Suprapubic skin (tissue), 4 donors: Measurements from ENCODE around the gene RTBDN. TPM values are rescaled to one million over a fixed set of nuclear protein-coding genes. Genes with fewer than 3 reads are reported as not detected.
A peak's percentile ranks its signal among the peaks of the same experiment; 100 is the strongest.

ENCODE experiments used
- DNase-seq, 2 donors: peaks; one replicate each; pipeline ENCODE4 v3.0.0-alpha.2; 2019; ENCODE audit warnings: low spot score in 2 of 2
- H3K27ac ChIP-seq: fragments of 200-600 bp; sonication (generic); one replicate; pipeline ENCODE4 v1.5.1; 2019
- H3K27me3 ChIP-seq: fragments of 200-600 bp; sonication (generic); one replicate; pipeline ENCODE4 v1.5.1; 2019
- H3K36me3 ChIP-seq: fragments of 200-600 bp; sonication (generic); one replicate; pipeline ENCODE4 v1.5.1; 2019
- H3K4me1 ChIP-seq: fragments of 200-600 bp; sonication (generic); one replicate; pipeline ENCODE4 v1.5.1; 2019
- H3K4me3 ChIP-seq: fragments of 200-600 bp; sonication (generic); one replicate; pipeline ENCODE4 v1.5.1; 2019; ENCODE audit warnings: mild to moderate bottlenecking
- H3K9me3 ChIP-seq: fragments of 200-600 bp; sonication (generic); one replicate; pipeline ENCODE4 v1.5.1; 2019
- EP300 ChIP-seq: sonication (generic); formaldehyde crosslinking; IDR thresholded peaks from one replicate; pipeline ENCODE4 v1.6.1; 2017; ENCODE audit warnings: antibody characterized with exemption
- POLR2A ChIP-seq, 2 donors: fragments of 450-650 bp; IDR thresholded peaks; one replicate each; pipeline ENCODE4 v1.6.1; 2017; ENCODE audit warnings: antibody characterized with exemption in 2 of 2, mild to moderate bottlenecking in 2 of 2, moderate library complexity in 2 of 2
- POLR2AphosphoS5 ChIP-seq, 3 donors: sonication (generic); formaldehyde crosslinking; IDR thresholded peaks; one replicate each; pipeline ENCODE4 v1.6.1; 2017; ENCODE audit warnings: antibody characterized with exemption in 3 of 3
- WGBS: methylation state at CpG from one replicate; pipeline ENCODE4 v1.1.5; 2018; 5-methylcytosine and 5-hydroxymethylcytosine counted together
- total RNA-seq, 4 donors: library from RNA; depleted of rRNA; stranded (reverse); fragments of >200 nt; gene quantifications; one replicate each; pipeline ENCODE4 v1.1.0, GENCODE V29; 2016
- TF ChIP-seq, protein P1 (sequence below), 2 donors: fragments of 200-600 bp in 1 of 2; fragments of 450-650 bp in 1 of 2; sonication (generic) in 1 of 2; IDR thresholded peaks; one replicate each; pipeline ENCODE4 v1.5.1; 2016 to 2019; ENCODE audit warnings: antibody characterized with exemption in 2 of 2, mild to moderate bottlenecking in 1 of 2, moderate library complexity in 1 of 2

The RTBDN gene
- total RNA-seq, 4 donors from 2014 or later, result not detected

DNA sequence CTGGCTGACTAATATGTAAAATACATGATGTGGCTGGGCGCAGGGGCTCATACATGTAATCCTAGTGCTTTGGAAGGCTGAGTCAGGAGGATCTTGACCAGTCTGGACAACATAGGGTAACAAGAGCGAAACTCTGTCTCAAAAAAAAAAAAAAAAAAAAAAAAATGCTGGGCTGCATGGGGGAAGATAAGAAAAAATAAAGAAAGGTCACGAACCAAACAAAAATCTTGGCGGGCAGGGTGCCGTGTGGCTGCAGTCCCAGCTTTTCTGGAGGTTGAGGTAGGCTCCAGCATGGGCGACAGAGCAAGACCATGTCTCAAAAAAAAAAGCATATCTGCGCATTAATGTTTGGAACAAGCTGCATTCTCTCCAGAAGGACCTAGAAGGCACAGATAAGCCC lies 19.3 kb downstream of the RTBDN start:
- Histone ChIP-seq H3K9me3 (no peaks in the 10 kb centered on the region), H3K27ac (no peak overlapping the region), H3K4me1 (no peaks in the 10 kb centered on the region), H3K4me3 (no peak overlapping the region), H3K36me3 (peaks cover 26% of the 10 kb centered on the region), H3K27me3 (no peaks in the 10 kb centered on the region)
- DNase-seq, result no peak
- 97% methylated on average over 7 of the region's 7 CpGs for WGBS
- TF ChIP-seq, protein P1, sequence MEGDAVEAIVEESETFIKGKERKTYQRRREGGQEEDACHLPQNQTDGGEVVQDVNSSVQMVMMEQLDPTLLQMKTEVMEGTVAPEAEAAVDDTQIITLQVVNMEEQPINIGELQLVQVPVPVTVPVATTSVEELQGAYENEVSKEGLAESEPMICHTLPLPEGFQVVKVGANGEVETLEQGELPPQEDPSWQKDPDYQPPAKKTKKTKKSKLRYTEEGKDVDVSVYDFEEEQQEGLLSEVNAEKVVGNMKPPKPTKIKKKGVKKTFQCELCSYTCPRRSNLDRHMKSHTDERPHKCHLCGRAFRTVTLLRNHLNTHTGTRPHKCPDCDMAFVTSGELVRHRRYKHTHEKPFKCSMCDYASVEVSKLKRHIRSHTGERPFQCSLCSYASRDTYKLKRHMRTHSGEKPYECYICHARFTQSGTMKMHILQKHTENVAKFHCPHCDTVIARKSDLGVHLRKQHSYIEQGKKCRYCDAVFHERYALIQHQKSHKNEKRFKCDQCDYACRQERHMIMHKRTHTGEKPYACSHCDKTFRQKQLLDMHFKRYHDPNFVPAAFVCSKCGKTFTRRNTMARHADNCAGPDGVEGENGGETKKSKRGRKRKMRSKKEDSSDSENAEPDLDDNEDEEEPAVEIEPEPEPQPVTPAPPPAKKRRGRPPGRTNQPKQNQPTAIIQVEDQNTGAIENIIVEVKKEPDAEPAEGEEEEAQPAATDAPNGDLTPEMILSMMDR (IDR thresholded peaks at IDR 0.05), result no peak

DNA sequence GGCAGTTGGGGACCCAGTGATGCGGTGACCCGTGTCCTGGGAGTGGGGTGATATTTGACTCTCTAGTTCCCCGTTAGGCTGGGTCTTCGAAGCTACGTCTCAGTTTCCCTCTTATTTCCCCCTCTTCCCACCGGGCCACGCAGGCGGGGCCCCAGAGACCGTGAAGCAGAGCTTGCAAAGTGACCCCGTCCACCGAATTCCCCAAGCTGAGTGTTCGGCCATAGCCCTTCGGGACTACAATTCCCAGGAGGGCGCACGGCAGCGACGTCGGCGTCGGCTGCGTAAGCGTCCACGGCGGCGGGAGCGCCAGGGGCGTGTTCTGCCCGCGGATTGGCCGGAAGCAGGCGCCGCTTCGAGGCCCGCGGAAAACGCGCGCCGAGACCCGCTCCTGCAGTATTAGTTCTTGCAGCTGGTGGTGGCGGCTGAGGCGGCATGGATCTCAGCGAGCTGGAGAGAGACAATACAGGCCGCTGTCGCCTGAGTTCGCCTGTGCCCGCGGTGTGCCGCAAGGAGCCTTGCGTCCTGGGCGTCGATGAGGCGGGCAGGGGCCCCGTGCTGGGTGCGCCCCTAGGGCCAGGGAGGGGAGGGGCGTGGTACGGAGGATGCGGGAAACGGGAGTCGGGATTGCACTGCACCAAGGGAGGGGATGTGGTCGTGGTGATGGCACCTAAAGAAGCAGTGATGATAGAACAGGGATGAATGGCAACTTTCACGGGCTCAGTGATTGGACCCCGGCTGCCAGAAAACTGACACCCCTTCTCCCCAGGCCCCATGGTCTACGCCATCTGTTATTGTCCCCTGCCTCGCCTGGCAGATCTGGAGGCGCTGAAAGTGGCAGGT lies 27.9 kb downstream of the RTBDN start, which contains the start of gene RNASEH2A:
Gene RNASEH2A (plus strand): TSS at position 343 of the 840 bp plus-strand sequence. CDS start 90 bp downstream, at position 433.
- Histone ChIP-seq H3K9me3 (no peaks in the 10 kb centered on the region), H3K4me3 (peak within 1 kb of the TSS; percentile 58), H3K4me1 (peaks cover 28% of the 10 kb centered on the region), H3K27me3 (no peaks in the 10 kb centered on the region), H3K27ac (no peak within 1 kb of the TSS), H3K36me3 (peaks cover 14% of the 10 kb centered on the region)
- WGBS, result 19% methylated on average over 12 of the region's 66 CpGs
- TF ChIP-seq POLR2AphosphoS5 (IDR thresholded peaks at IDR 0.05) (peak in 1 of 3 donors; percentile 53), EP300 (no peak)
- DNase-seq, result peak; percentile 87 to 92

DNA sequence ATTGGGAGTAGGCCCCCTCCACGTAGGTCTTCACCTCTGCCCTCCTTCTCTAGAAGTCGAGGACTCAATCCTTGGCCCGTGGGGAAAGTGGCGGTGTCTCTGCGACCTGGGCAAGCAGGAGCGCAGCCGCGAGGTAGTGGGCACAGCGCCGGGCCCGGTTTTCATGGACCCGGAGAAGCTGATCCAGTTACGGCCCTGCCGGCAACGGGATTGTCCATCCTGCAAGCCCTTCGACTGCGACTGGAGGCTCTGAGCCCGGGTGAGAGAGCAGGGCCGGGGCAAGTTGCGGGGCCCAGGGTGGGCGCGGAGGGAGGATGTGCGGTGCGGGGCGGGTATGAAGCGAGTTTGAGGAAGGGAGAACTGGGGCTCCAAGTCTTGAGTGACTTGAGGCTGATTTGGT lies 30.3 kb downstream of the RTBDN start:
- no peak for DNase-seq
- H3K4me3 ChIP-seq, result no peak overlapping the region
- WGBS, result 95% methylated on average over 26 of the region's 26 CpGs
- H3K9me3 ChIP-seq, result no peaks in the 10 kb centered on the region
- no peaks in the 10 kb centered on the region for H3K27me3 ChIP-seq
- TF ChIP-seq, protein P1 (IDR thresholded peaks at IDR 0.05), result no peak
- no peak for TF ChIP-seq EP300
- no peak for TF ChIP-seq POLR2A (IDR thresholded peaks at IDR 0.05)
- no peak for TF ChIP-seq POLR2AphosphoS5 (IDR thresholded peaks at IDR 0.05)
- H3K36me3 ChIP-seq, result peaks cover 11% of the 10 kb centered on the region
- H3K4me1 ChIP-seq, result peaks cover 41% of the 10 kb centered on the region
- H3K27ac ChIP-seq, result no peak overlapping the region

DNA sequence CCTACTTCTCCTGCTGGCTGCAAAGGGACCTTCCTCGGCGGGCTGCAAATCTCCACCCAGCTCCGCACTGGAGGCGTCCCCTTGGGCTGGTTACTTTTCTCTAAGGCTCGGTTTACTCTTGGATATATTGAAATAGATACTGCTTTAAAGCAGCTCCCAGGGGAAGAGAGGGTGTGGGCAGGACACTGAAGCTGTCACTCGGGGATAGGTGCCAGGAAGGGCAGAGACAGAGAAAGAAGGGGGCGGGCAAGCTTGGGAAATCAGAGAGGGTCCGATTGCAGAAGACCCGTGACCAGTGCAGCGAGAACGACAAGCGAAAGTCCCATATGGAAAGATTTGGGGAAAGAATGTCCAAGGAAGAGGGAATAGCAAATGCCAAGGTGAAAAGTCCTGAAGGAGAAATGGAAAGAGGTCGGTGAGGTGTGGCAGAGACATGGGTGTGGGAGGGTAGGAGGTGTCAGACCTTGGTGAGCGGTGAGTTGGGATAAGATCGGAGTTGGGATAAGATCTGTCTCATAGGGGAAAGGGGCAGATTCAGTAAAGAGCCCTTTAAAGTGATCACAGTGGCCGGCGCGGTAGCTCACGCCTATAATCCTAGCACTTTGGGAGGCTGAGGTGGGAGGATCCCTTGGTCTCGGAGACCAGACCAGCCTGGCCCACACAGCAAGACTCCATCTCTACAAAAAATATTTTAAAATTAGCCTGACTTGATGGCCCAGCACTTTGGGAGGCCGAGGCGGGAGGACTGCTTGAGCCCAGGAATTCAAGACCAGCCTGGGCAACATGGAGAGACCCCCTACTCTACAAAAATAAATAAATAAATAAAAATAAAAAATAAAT lies 31.9 kb downstream of the RTBDN start:
- Histone ChIP-seq H3K36me3 (peaks cover 24% of the 10 kb centered on the region), H3K27me3 (no peaks in the 10 kb centered on the region), H3K27ac (peak overlapping the region; percentile 58), H3K4me1 (peaks cover 41% of the 10 kb centered on the region), H3K4me3 (peak overlapping the region; percentile 80), H3K9me3 (no peaks in the 10 kb centered on the region)
- DNase-seq, result peak in 1 of 2 donors; percentile 74
- TF ChIP-seq EP300, result no peak
- no peak for TF ChIP-seq POLR2AphosphoS5 (IDR thresholded peaks at IDR 0.05)
- no peak for TF ChIP-seq POLR2A (IDR thresholded peaks at IDR 0.05)
- TF ChIP-seq, protein P1 (IDR thresholded peaks at IDR 0.05), result no peak
- 38% methylated on average over 22 of the region's 22 CpGs for WGBS

DNA sequence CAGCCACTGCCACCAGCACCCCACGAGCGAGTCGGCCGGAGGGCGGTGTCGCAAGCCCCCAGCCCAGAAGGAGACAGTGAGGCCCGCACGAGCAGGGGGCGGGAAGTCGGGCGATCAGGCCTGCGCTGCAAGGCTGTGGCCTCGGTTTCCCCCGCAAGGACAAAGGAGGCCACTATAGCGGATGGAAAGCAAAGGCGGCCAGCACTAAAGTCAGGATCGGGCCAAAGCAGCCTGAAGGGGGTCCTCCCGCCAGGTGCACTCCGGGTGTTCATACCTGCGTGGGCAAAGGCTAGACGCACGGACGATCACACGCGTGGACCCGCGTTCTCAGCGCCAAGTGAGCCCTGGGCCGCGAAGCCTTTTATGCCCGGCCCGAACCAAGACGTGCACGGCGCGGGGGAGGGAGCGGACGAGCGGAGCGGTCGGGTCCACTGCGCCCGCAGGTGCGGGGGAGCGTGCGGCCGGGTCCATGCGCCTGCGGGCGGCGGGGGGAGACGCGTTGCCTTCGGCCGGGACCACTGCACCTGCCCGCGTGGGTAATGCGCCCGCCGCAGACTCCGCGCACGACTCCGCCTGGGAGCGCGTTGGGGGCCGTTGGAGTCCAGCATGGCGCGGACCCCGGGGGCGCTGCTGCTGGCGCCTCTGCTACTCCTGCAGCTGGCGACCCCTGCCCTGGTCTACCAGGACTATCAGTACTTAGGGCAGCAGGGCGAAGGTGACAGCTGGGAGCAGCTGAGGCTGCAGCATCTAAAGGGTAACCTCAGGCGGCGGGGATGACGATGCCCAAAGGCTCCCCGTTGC lies 32.7 kb downstream of the RTBDN start, which contains the start of the genes PRDX2 and THSD8:
Gene PRDX2 (minus strand): TSS at position 335 of the 801 bp plus-strand sequence. CDS start 539 bp downstream, outside the sequence.
Gene THSD8 (plus strand): TSS at position 604 of the 801 bp plus-strand sequence. CDS start 3 bp downstream, at position 607.
- Histone ChIP-seq H3K4me3 (peak within 1 kb of the TSS; percentile 80), H3K36me3 (peaks cover 24% of the 10 kb centered on the region), H3K4me1 (peaks cover 34% of the 10 kb centered on the region), H3K27me3 (no peaks in the 10 kb centered on the region), H3K27ac (peak within 1 kb of the TSS; percentile 58), H3K9me3 (no peaks in the 10 kb centered on the region)
- DNase-seq, result peak; percentile 77 to 90
- WGBS, result 0% methylated on average over 27 of the region's 78 CpGs
- TF ChIP-seq POLR2AphosphoS5 (IDR thresholded peaks at IDR 0.05) (peak in 1 of 3 donors; percentile 44), POLR2A (IDR thresholded peaks at IDR 0.05) (peak in 1 of 2 donors; percentile 70), EP300 (no peak)
